GM10847 (cell line): ENCODE data around the gene KCTD14.

Source experiments
- POLR2A ChIP-seq: IDR thresholded peaks from 2 replicates; pipeline ENCODE4 v1.6.1; 2011; ENCODE audit not compliant: insufficient read length; ENCODE audit errors: extremely low read depth

KCTD14 gene

GRCh38 chr11:78022397-78023396 lies at the start of gene KCTD14:
Gene KCTD14 (minus strand): TSS chr11:78023276. CDS start chr11:78023249, 27 bp downstream.
- no peak for TF ChIP-seq POLR2A

- no peak for TF ChIP-seq POLR2A
Observed at GRCh38 chr11:78072455-78072854, 49.4 kb upstream of the KCTD14 start.

GRCh38 chr11:78071717-78072116 lies 48.6 kb upstream of the KCTD14 start:
- TF ChIP-seq POLR2A, result no peak

- TF ChIP-seq POLR2A, result no peak
Observed at GRCh38 chr11:78070621-78071020, 47.5 kb upstream of the KCTD14 start.

GRCh38 chr11:78069465-78069864 lies 46.4 kb upstream of the KCTD14 start:
- TF ChIP-seq POLR2A, result no peak

- TF ChIP-seq POLR2A, result no peak
Observed at GRCh38 chr11:78067704-78068103, 44.6 kb upstream of the KCTD14 start.

GRCh38 chr11:78066471-78066870 lies 43.4 kb upstream of the KCTD14 start:
- TF ChIP-seq POLR2A, result no peak

GRCh38 chr11:78065203-78065602 lies 42.1 kb upstream of the KCTD14 start:
- TF ChIP-seq POLR2A, result no peak

GRCh38 chr11:78063440-78064181 lies 40.5 kb upstream of the KCTD14 start, which contains the start of gene THRSP:
Gene THRSP (plus strand): TSS chr11:78063861. CDS start chr11:78063882, 21 bp downstream.
- TF ChIP-seq POLR2A, result no peak

GRCh38 chr11:78062671-78063070 lies 39.6 kb upstream of the KCTD14 start:
- TF ChIP-seq POLR2A, result no peak

- no peak for TF ChIP-seq POLR2A
Observed at GRCh38 chr11:78061921-78062311, 38.8 kb upstream of the KCTD14 start.

GRCh38 chr11:78061088-78061920 lies 38.2 kb upstream of the KCTD14 start:
- no peak for TF ChIP-seq POLR2A

- no peak for TF ChIP-seq POLR2A
Observed at GRCh38 chr11:78060533-78060932, 37.5 kb upstream of the KCTD14 start.

- no peak for TF ChIP-seq POLR2A
Observed at GRCh38 chr11:78057462-78058055, 34.5 kb upstream of the KCTD14 start.

- no peak for TF ChIP-seq POLR2A
Observed at GRCh38 chr11:78056093-78056492, 33.0 kb upstream of the KCTD14 start.
